ENCODE data around the gene MICAL3. TPM values are rescaled to one million over a fixed set of nuclear protein-coding genes. Genes with fewer than 3 reads are reported as not detected.

The MICAL3 gene
- total RNA-seq, 2 experiments from 2014 or later, result 21.9 to 22.5 TPM

- Mint-ChIP-seq H3K9me3 (ENCODE audit: low read depth) (no peaks in the 10 kb centered on the region), H3K4me3 (no peak overlapping the region), H3K4me1 (no peaks in the 10 kb centered on the region), H3K27ac (no peak overlapping the region), H3K27me3 (no peaks in the 10 kb centered on the region), H3K36me3 (ENCODE audit: low read depth) (no peaks in the 10 kb centered on the region)
- no peak for DNase-seq
- ChIA-PET POLR2A (no interaction called here), CTCF (interaction anchor here (0.7 kb wide), 1 partner anchor 253 kb away, joined by 4 read pairs; no protein-coding TSS in a partner anchor)
- intact Hi-C loops (cut with DNase I, micrococcal nuclease), result no loop called here
- ATAC-seq, result no peak
Observed at GRCh38 chr22:17808693-17809403, 215.5 kb downstream of the MICAL3 start.

GRCh38 chr22:17807578-17808410 is 216.6 kb downstream of the MICAL3 start:
- ATAC-seq (no peak), DNase-seq (no peak)
- intact Hi-C loops (cut with DNase I, micrococcal nuclease), result no loop called here
- Mint-ChIP-seq H3K4me3 (no peak overlapping the region), H3K36me3 (ENCODE audit: low read depth) (no peaks in the 10 kb centered on the region), H3K27ac (no peak overlapping the region), H3K27me3 (no peaks in the 10 kb centered on the region), H3K9me3 (ENCODE audit: low read depth) (no peaks in the 10 kb centered on the region), H3K4me1 (no peaks in the 10 kb centered on the region)
- ChIA-PET POLR2A (no interaction called here), CTCF (no interaction called here)

DNA sequence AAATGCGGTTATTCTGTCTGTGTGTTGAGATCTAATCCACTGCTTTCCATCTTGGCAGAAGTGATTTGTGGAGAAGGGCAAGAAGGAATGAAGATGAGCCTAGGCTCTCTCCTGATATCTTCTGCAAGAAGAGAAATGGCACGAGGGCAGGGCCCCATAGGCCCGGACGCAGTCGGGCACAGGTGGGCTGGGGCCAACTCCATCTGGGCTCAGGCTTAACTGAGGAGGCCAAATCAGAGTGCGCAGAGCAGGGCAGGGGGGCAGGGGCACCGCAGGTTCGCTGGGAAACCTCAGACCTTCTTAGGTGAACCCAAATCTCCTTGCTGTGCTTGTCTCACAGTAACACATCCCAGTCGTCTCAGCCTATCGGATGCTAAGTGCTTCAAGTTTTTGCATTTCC is 217.3 kb downstream of the MICAL3 start:
- CTCF ChIA-PET, result interaction anchor here (0.7 kb wide), 1 partner anchor 85 kb away, joined by 3 read pairs; no protein-coding TSS in a partner anchor
- no peak for DNase-seq

GRCh38 chr22:17806437-17806836 is 217.9 kb downstream of the MICAL3 start:
- intact Hi-C loops (cut with DNase I, micrococcal nuclease), result no loop called here
- Mint-ChIP-seq H3K4me1 (no peaks in the 10 kb centered on the region), H3K4me3 (no peak overlapping the region), H3K27me3 (no peaks in the 10 kb centered on the region), H3K36me3 (ENCODE audit: low read depth) (no peaks in the 10 kb centered on the region), H3K9me3 (ENCODE audit: low read depth) (no peaks in the 10 kb centered on the region), H3K27ac (no peak overlapping the region)
- no peak for DNase-seq
- ChIA-PET POLR2A (no interaction called here), CTCF (interaction anchor here (0.6 to 0.7 kb wide), 2 partner anchors 84 to 265 kb away, joined by 3 read pairs; no protein-coding TSS in a partner anchor)
- no peak for ATAC-seq

More for the DNA sequence above, 217.3 kb downstream of the MICAL3 start:
- intact Hi-C loops (cut with DNase I, micrococcal nuclease), result no loop called here
- Mint-ChIP-seq H3K4me3 (no peak overlapping the region), H3K4me1 (no peaks in the 10 kb centered on the region), H3K27ac (no peak overlapping the region), H3K36me3 (ENCODE audit: low read depth) (no peaks in the 10 kb centered on the region), H3K9me3 (ENCODE audit: low read depth) (no peaks in the 10 kb centered on the region), H3K27me3 (no peaks in the 10 kb centered on the region)
- POLR2A ChIA-PET, result no interaction called here
- ATAC-seq, result no peak

- intact Hi-C loops (cut with DNase I, micrococcal nuclease), result no loop called here
- ATAC-seq (no peak), DNase-seq (no peak)
- no peaks in the 10 kb centered on the region for H3K4me1 Mint-ChIP-seq
- ChIA-PET CTCF (interaction anchor here (0.6 kb wide), 1 partner anchor 155 kb away, joined by 3 read pairs; no protein-coding TSS in a partner anchor), POLR2A (no interaction called here)
- H3K4me3 Mint-ChIP-seq, result no peak overlapping the region
- H3K27ac Mint-ChIP-seq, result no peak overlapping the region
- no peaks in the 10 kb centered on the region for H3K9me3 Mint-ChIP-seq (ENCODE audit: low read depth)
- no peaks in the 10 kb centered on the region for H3K36me3 Mint-ChIP-seq (ENCODE audit: low read depth)
- no peaks in the 10 kb centered on the region for H3K27me3 Mint-ChIP-seq
Observed at GRCh38 chr22:17804331-17805080, 219.9 kb downstream of the MICAL3 start.

DNA sequence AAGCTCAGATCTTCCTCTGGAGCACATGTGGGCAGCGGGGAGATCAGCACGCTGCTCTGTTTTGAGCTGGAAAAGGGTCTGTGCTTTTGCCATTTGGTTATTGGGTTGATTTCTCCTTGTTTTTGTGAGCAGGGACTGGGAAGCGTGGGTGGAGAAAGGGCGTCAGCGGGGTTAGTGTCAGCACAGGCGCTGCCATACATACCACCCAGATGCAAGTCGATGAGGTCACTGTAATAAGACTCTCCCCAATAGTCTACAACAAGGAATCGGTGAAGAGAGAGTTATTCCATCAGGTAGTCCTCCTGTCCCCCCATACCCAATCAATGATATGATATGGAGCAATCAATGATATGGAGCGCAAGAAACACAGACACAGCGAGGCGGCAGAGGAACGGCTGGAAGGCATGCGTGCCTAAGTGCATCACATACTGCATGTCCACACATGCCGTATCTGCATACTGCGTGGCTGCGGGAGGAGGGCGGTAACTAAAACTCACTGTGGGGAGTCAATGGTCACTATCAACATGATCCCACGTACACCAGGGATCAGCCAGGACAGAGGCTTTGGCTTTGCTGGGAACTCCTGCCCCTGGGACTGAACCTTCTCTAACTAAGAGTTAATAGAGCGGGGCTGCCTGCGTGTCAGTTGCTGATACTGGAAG is 220.6 kb downstream of the MICAL3 start:
- Mint-ChIP-seq H3K27ac (no peak overlapping the region), H3K4me3 (no peak overlapping the region)
- ATAC-seq, result no peak

GRCh38 chr22:17802822-17803221 is 221.5 kb downstream of the MICAL3 start:
- H3K27me3 Mint-ChIP-seq, result no peaks in the 10 kb centered on the region
- no peak overlapping the region for H3K27ac Mint-ChIP-seq
- ChIA-PET CTCF (no interaction called here), POLR2A (no interaction called here)
- ATAC-seq, result no peak
- H3K4me1 Mint-ChIP-seq, result no peaks in the 10 kb centered on the region
- no peak overlapping the region for H3K4me3 Mint-ChIP-seq
- H3K36me3 Mint-ChIP-seq (ENCODE audit: low read depth), result no peaks in the 10 kb centered on the region
- intact Hi-C loops (cut with DNase I, micrococcal nuclease), result no loop called here
- no peak for DNase-seq
- H3K9me3 Mint-ChIP-seq (ENCODE audit: low read depth), result no peaks in the 10 kb centered on the region

More for the DNA sequence above, 220.6 kb downstream of the MICAL3 start:
- intact Hi-C loops (cut with DNase I, micrococcal nuclease), result no loop called here
- H3K4me1 Mint-ChIP-seq, result no peaks in the 10 kb centered on the region
- no peaks in the 10 kb centered on the region for H3K27me3 Mint-ChIP-seq
- no peak for DNase-seq
- CTCF ChIA-PET, result interaction anchor here (0.6 kb wide), 1 partner anchor 156 kb away, joined by 3 read pairs; no protein-coding TSS in a partner anchor
- H3K36me3 Mint-ChIP-seq (ENCODE audit: low read depth), result no peaks in the 10 kb centered on the region
- H3K9me3 Mint-ChIP-seq (ENCODE audit: low read depth), result no peaks in the 10 kb centered on the region
- POLR2A ChIA-PET, result no interaction called here

DNA sequence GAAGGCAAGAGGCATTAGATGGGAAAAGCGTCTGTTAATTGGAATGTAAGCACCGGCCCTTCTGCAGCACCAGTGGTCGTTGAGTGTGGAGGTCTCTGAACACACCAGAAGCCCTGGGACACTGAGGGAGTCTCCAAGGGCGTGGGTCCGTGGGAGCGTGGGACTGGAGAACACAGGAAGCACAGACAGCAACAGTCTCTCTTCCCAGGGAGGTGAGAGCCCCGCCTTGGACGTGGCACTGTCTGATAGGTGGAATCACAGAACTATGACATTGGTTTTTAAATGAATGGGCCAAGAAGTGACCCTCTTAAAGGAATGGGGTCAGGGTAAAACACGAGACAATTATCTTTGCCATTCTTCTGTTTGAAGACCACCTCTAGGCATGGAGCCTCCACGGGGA is 221.9 kb downstream of the MICAL3 start:
- CTCF ChIA-PET, result no interaction called here
- no peak for DNase-seq
- ATAC-seq, result no peak
- Mint-ChIP-seq H3K36me3 (ENCODE audit: low read depth) (no peaks in the 10 kb centered on the region), H3K9me3 (ENCODE audit: low read depth) (no peaks in the 10 kb centered on the region), H3K27me3 (no peaks in the 10 kb centered on the region), H3K4me1 (no peaks in the 10 kb centered on the region), H3K4me3 (no peak overlapping the region), H3K27ac (no peak overlapping the region)
- POLR2A ChIA-PET, result no interaction called here
- intact Hi-C loops (cut with DNase I, micrococcal nuclease), result no loop called here

DNA sequence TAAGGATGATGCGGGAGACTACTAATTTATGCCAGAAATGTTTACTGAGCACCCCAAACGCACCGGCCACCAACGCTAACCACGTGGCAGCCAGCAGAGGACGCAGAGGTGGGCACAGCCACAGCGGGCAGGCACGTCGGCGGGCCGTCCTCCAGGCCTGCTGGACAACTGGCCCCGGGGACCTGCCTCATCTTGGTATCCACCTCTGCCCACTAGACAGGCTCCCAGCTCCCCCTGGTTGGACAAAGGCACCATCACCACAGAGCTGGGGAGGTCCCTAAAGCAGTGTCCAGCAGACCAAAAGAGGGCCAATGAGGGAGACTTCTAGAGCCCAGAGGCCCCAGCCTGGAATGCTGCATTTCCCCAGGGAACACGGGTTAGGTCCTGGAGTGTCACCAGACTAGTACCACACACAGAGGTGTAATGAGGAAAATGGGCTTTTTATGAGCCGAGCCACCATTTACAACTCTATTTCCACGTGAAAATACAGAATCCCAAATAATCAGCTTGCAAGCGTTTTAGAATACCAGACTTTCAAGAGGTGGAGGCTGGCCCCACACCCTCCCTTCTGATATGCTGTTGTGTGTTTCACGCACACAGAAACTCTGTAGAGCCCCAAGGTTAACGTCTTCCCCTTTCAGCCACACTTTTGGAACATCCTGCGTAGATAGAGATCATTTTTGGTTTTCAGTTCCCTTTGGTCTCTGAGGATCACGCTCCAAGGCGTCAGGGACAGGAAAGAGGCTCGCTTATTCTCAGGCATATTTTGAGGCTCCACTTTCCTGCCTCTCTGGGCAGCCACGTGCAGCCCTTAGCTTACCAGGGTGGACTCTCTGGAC is 226.4 kb downstream of the MICAL3 start:
- H3K9me3 Mint-ChIP-seq (ENCODE audit: low read depth), result no peaks in the 10 kb centered on the region
- H3K27ac Mint-ChIP-seq, result no peak overlapping the region
- CTCF ChIA-PET, result no interaction called here
- H3K4me1 Mint-ChIP-seq, result no peaks in the 10 kb centered on the region
- no peaks in the 10 kb centered on the region for H3K36me3 Mint-ChIP-seq (ENCODE audit: low read depth)
- ATAC-seq, result peak; percentile 57
- H3K4me3 Mint-ChIP-seq, result no peak overlapping the region
- intact Hi-C loops (cut with DNase I, micrococcal nuclease), result no loop called here
- no peaks in the 10 kb centered on the region for H3K27me3 Mint-ChIP-seq
- POLR2A ChIA-PET, result no interaction called here
- DNase-seq, result no peak

DNA sequence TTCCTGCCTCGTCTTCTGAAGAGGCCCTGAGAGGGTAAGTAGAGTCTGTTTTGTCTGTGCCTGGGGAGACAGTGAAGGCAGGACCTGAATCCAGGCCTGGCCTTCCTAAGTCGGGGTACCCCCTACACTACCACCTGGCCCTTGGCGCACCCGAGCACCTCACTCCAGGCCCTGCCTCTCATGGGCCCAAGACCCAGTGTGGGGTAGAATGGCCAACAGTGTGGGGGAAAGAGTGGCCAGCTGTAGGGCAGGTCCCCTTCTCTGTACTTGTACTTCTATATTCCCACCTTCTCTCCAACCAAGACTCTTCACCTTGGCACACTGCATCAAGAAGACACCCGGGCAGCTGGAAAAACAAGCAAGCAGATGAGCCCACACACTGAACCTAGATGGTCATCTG is 227.7 kb downstream of the MICAL3 start:
- H3K27ac Mint-ChIP-seq, result no peak overlapping the region
- POLR2A ChIA-PET, result no interaction called here
- CTCF ChIA-PET, result no interaction called here
- no peaks in the 10 kb centered on the region for H3K36me3 Mint-ChIP-seq (ENCODE audit: low read depth)
- H3K4me3 Mint-ChIP-seq, result no peak overlapping the region
- DNase-seq, result no peak
- intact Hi-C loops (cut with DNase I, micrococcal nuclease), result no loop called here
- no peaks in the 10 kb centered on the region for H3K9me3 Mint-ChIP-seq (ENCODE audit: low read depth)
- H3K4me1 Mint-ChIP-seq, result no peaks in the 10 kb centered on the region
- no peak for ATAC-seq
- no peaks in the 10 kb centered on the region for H3K27me3 Mint-ChIP-seq
